Cerebellar nuclear complex (tissue), 1 donor: ENCODE measurements around the gene MICA.
"Not testable (repeated sequence)": the region's sequence is repeated elsewhere in the genome, so short reads cannot be mapped to it uniquely, and the experiment has no call there.

Experiments used
- DNase-seq, 2 experiments: peaks; one replicate each; lab custom pipeline; 2025; lab: John Stamatoyannopoulos, UW

The MICA gene

DNA sequence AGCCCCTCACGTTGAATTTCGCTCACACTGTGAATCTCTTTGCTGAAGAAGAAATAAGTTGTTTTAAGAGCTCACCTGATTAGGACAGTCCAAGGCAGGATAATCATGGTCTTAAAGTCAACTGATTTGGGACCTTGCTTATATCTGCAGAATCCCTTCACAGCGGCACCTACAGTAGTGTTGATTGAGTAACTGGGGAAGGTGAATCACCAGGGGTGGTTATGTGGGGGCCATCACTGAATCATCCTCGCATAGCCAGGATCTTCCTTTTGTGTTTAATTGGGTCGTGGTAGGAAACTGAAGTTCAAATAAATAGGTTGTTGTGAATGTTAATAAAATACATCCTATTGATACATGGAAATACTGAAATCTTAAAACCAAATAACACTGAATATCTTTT is 20.2 kb upstream of the MICA start:
- DNase-seq = no peak

GRCh38 chr6:31385041-31385440 is 18.4 kb upstream of the MICA start:
- no peak for DNase-seq

GRCh38 chr6:31386099-31386498 is 17.3 kb upstream of the MICA start:
- DNase-seq = no peak

- no peak for DNase-seq
Observed at GRCh38 chr6:31386977-31387376, 16.4 kb upstream of the MICA start.

GRCh38 chr6:31388916-31389801 is 14.2 kb upstream of the MICA start:
- not testable (repeated sequence) for DNase-seq

DNA sequence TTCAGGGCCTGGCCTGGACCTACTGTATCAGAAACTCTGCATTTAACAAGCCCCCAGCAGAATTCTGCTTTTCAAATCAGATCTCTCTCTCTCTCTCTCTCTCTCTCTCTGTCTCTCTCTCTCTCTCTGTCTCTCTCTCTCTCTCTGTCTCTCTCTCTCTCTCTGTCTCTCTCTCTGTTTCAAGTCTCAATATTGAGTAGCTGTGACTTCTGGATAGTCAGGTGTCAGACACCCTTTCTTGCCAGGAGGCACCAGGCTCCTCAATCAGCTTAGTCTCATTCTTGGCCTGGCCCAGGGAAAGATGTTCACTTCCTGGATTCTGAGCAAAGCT is 13.6 kb upstream of the MICA start:
- DNase-seq = not testable (repeated sequence)

- no peak for DNase-seq
Observed at GRCh38 chr6:31393932-31394331, 9.5 kb upstream of the MICA start.

DNA sequence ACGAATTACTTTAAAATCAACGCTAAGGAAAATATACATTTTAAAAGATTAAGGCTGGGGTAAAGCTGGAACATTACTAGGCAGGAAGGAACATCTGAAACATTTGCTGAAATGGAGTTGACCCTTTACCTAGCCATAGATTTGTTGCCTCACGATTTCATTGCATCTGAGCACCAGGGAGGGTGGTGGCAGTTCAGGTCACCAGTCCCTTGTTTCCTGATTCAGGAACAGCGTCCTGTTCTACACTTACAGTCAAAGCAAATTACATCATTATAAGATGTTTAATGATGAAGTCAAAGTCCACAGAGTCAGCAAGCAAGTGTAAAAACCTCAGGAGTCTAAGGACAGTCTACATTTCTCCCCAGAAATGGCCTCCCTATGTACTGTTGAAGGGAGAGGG is 9.0 kb upstream of the MICA start:
- no peak for DNase-seq

DNA sequence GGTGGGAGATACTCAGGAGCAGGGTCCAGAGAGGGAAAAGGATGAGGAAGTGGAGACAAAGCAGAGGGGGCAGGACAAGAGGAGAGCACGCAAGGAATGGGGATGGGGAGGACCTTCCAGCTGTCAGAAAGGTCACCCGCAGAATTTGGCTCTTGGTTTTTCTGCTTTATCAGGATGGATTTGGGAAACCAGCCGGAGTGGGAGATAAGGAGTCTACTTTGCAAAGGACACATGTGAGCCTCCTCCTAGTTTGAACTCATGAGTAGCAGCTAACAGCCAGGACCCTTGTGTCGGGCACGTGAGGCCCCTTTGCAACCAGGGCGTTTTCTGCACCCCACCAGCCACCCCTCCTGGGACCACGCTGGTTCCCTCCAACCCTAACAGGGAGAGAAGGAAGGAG is 7.6 kb upstream of the MICA start:
- no peak for DNase-seq

DNA sequence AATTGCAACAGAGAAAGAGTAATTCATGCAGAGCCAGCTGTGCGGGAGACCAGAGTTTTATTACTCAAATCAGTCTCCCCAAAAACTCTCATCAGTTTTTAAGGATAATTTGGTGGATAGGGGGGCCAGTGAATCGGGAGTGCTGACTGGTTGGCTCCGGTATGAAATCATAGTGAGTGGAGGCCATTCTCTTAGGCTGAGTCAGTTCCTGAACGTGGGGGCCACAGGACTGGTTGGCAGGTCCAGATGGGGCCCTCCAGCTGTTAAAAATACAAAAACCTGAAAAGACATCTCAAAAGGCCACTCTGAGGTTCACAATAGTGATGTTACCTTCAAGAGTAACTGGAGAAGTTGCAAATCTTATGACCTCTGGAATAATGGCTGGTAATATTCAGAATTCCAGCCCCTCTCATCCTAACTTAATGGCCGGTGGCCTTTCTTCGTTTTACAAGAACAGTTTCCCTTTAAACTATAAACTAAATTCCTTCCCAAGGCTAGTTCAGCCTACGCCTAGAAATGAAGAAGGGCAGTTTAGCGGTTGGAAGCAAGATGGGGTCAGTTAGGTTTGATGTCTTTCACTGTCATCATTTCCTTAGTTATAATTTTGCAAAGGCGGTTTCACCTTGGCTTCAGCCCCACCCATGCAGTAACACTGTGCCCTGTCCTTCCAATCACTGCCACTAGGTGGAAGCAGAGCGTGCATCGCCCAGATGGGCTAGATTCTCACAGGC is 6.8 kb upstream of the MICA start:
- peak in 1 of 2 experiments; percentile 48 for DNase-seq

GRCh38 chr6:31397153-31397499 is 6.3 kb upstream of the MICA start:
- DNase-seq = not testable (repeated sequence)

GRCh38 chr6:31397901-31398525 is 5.4 kb upstream of the MICA start:
- no peak for DNase-seq

- DNase-seq = peak in 1 of 2 experiments; percentile 12
Observed at GRCh38 chr6:31399589-31400466, 3.6 kb upstream of the MICA start.

DNA sequence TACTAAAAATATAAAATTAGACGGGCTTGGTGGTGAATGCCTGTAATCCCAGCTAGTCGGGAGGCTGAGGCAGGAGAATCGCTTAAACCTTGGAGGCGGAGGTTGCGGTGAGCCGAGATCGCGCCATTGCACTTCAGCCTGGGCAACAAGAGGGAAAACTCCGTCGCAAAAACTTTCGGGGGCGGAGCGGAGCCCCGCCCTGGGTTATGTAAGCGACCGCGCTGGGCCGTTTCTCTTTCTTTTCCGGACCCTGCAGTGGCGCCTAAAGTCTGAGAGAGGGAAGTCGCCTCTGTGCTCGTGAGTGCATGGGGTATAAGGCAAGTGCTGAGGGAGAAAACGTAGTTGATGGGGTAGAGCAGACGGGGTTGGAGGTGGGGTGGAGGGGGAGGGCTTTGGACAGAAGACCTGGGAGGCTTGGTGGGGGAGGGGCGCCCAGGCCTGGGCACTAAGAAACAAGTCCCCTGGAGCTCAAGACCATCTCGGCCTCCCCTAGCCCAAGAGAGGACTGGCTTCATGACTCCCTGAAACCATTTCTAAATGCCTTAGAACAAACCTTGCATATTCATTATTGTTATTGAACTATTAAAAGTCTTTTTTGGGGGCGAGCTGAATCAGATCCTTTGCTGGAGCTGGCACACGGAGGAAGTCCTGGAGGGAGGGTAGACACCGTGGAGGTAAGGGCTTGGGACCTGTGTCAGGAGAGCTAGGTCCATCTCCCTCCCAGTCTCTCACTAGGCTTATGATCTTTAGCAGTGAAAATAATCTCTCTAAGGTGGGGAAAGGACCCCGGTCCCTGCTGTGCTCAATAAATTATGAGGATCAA is 2.7 kb upstream of the MICA start:
- DNase-seq = no peak

DNA sequence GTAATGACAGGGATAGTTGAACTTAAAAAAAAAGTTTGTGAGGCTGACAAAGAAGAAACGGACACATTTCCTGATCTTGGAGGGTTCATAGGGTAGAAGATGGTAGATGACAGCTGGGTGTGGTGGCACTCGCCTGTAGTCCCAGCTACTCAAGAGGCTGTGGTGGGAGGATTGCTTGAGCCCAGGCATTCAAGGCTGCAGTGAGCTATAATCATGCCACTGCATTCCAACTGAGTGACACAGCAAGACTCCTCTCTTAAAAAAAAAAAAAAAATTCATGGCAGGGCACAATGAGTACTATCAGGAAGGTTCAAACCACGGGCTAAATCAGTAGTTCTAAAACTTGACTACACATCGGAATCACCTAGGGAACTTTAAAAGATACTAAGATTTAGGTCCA is 2.0 kb upstream of the MICA start:
- DNase-seq = no peak

GRCh38 chr6:31402324-31403282 is 792 bp upstream of the MICA start:
- no peak for DNase-seq

DNA sequence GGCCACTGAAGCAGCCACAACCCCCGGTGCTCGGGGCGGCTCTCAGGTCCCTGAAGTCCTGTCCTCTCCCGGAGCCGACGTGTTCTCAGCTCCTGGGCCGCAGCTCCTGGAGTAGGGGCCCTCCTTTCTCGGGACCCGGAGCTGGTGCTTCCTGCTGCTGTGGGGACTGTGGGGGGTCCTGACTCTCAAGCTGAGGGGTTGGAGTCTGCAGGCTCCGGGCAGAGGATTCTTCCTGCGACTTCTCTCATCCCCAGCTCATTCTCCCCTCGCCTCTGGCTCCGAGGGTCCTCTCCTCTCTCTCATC is 618 bp downstream of the MICA start:
- DNase-seq = not testable (repeated sequence)

DNA sequence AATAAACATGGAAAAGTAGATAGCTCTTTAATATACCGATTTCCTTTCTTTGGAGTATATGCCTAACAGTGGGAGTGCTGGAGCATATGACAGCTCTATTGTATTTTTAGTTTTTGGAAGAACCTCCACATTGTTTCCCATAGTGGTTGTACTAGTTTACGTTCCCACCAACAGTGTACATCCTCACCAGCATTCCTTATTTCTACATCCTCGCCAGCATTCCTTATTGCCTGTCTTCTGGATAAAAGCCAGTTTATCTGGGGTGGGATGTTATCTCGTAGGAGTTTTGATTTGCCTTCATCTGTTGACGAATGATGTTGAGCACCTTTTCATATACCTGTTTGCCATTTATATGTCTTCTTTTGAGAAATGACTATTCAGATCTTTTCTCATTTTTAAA is 2.6 kb downstream of the MICA start:
- no peak for DNase-seq

GRCh38 chr6:31407699-31408098 is 4.3 kb downstream of the MICA start:
- no peak for DNase-seq

- DNase-seq = no peak
Observed at GRCh38 chr6:31412506-31412905, 9.1 kb downstream of the MICA start.
